Subcutaneous abdominal adipose tissue (tissue), 5 donors: ENCODE data around the gene MAML2.

ENCODE experiments used
- H3K27ac ChIP-seq: one replicate; pipeline ENCODE4 v1.7.0; 2013; ENCODE audit warnings: low read depth, mild to moderate bottlenecking, inconsistent platforms, low read length, moderate library complexity
- H3K27me3 ChIP-seq, 5 donors: one replicate each; pipeline ENCODE4 v1.7.0; 2013; ENCODE audit warnings: low read length in 5 of 5, inconsistent platforms in 1 of 5; ENCODE audit not compliant: control insufficient read depth in 5 of 5, insufficient read depth in 4 of 5
- H3K36me3 ChIP-seq, 5 donors: one replicate each; pipeline ENCODE4 v1.7.0; 2013; ENCODE audit warnings: low read length in 5 of 5; ENCODE audit not compliant: control insufficient read depth in 5 of 5, insufficient read depth in 5 of 5
- H3K4me1 ChIP-seq, 5 donors: one replicate each; pipeline ENCODE4 v1.7.0; 2013; ENCODE audit warnings: low read length in 5 of 5, mild to moderate bottlenecking in 3 of 5, moderate library complexity in 1 of 5; ENCODE audit not compliant: control insufficient read depth in 5 of 5, insufficient read depth in 5 of 5
- H3K4me3 ChIP-seq, 5 donors: one replicate each; pipeline ENCODE4 v1.7.0; 2013; ENCODE audit warnings: low read length in 5 of 5, low read depth in 1 of 5
- H3K9ac ChIP-seq, 5 donors: one replicate each; pipeline ENCODE4 v1.7.0; 2013; ENCODE audit warnings: low read length in 5 of 5, mild to moderate bottlenecking in 4 of 5, moderate library complexity in 3 of 5
- H3K9me3 ChIP-seq, 5 donors: one replicate each; pipeline ENCODE4 v1.7.0; 2013; ENCODE audit warnings: low read length in 5 of 5; ENCODE audit not compliant: control insufficient read depth in 5 of 5
- donor health status: healthy.
- donor health status: healthy.
- donor health status: healthy.
- donor health status: healthy.
- donor health status: healthy.

MAML2 gene

GRCh38 chr11:96136613-96137298 is 206.2 kb downstream of the MAML2 start:
- H3K27me3 ChIP-seq, result no peaks in the 10 kb centered on the region
- H3K4me3 ChIP-seq, result no peak overlapping the region
- H3K27ac ChIP-seq, result peak overlapping the region; percentile 21
- H3K4me1 ChIP-seq, result peaks cover 0 to 29% (median 19%) of the 10 kb centered on the region in 5 donors
- H3K9ac ChIP-seq, result peak overlapping the region in 1 of 5 donors; percentile 11
- no peaks in the 10 kb centered on the region for H3K36me3 ChIP-seq
- no peaks in the 10 kb centered on the region for H3K9me3 ChIP-seq

DNA sequence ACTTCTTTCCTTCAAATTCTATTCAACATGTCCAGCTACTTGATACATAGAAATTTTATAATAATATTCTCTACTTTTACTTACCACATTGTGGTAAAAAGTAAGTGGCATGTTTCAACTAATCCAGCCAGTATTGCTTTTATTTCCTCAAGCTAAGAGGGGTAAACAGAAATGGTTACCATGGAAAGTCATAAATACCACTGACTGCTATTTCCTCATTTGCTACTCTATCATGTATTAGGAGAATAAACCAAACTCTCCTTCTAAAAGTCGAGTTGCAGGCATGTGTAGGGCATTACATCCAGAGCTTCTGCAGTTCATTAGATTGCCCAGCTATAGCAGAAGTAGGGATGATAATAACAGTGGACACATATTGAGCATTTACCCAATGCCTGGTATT is 208.4 kb downstream of the MAML2 start:
- peak overlapping the region; percentile 38 for H3K27ac ChIP-seq
- H3K4me3 ChIP-seq, result no peak overlapping the region
- no peaks in the 10 kb centered on the region for H3K27me3 ChIP-seq
- H3K9me3 ChIP-seq, result no peaks in the 10 kb centered on the region
- H3K9ac ChIP-seq, result no peak overlapping the region
- H3K36me3 ChIP-seq, result no peaks in the 10 kb centered on the region
- H3K4me1 ChIP-seq, result peaks cover 0 to 29% (median 19%) of the 10 kb centered on the region in 5 donors

DNA sequence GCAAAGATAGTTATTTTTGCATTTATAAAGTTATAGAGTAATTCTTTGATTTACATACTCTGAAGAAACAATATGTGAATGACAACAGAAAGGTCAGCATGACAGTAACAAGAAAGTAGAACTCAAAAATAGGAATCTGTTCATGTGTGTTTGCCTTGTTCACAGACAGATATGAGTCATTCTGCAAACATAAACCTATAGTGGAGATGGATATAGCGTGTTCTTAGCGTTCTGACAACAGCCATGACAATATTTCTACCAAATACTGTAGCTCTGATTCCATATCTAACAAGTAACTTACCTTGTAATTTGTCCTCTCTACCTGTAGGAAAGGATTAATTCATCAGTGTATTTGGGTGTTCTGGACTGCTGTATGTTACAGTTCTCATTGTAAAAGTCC is 210.6 kb downstream of the MAML2 start:
- Histone ChIP-seq H3K4me3 (no peak overlapping the region), H3K36me3 (no peaks in the 10 kb centered on the region), H3K9ac (no peak overlapping the region), H3K27me3 (no peaks in the 10 kb centered on the region), H3K9me3 (no peaks in the 10 kb centered on the region), H3K4me1 (peaks cover 0 to 31% (median 20%) of the 10 kb centered on the region in 5 donors), H3K27ac (no peak overlapping the region)

DNA sequence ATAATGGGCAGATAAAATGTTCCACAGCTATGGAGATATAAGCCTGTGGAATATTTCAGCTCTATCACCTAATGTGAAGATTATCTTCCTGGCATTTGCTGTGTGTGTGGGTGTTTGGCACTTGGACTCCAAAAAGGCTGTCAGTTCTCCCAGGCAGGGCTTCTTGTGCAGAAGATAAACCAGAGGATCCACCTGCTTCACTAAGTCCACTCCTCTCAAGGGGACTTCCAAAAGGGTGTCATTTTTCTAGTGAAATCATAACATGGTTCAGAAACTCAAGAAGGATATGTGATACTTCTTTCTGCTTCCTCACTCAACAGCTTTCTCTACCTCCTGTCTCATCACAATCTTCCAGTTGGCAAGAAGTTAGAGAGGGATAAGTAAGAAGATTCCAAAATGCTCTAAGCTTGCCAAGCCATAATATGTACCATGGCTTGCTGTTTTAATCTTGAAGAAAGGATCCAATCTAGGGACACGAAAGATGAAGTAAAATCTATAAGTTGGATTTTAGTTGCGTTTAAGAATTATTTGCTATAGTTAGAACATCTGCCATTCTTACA is 212.9 kb downstream of the MAML2 start:
- no peak overlapping the region for H3K27ac ChIP-seq
- peaks cover 0 to 18% (median 10%) of the 10 kb centered on the region in 5 donors for H3K4me1 ChIP-seq
- H3K27me3 ChIP-seq, result no peaks in the 10 kb centered on the region
- no peak overlapping the region for H3K4me3 ChIP-seq
- H3K9me3 ChIP-seq, result no peaks in the 10 kb centered on the region
- peaks cover 0 to 3% (median 0%) of the 10 kb centered on the region in 5 donors for H3K36me3 ChIP-seq
- H3K9ac ChIP-seq, result no peak overlapping the region

DNA sequence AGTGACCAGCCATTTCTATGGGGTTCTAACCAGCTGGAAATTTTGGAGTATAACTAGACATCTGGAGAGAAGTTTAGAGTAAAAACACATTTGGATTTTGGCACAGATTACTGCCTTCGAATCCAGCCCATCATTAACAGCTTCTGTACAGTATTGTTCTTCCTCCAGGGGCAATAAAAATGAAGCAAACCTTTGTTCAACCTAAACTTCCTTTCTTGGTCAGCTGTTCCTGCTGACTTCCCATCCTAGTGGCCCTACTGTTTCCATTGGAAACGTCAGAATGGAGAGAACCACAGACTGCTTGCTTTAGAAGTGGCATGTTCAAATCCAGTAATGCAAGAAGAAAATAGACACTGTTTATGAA is 215.4 kb downstream of the MAML2 start:
- H3K4me1 ChIP-seq, result peaks cover 0 to 11% (median 7%) of the 10 kb centered on the region in 5 donors
- H3K36me3 ChIP-seq, result peaks cover 0 to 3% (median 0%) of the 10 kb centered on the region in 5 donors
- no peaks in the 10 kb centered on the region for H3K9me3 ChIP-seq
- no peak overlapping the region for H3K9ac ChIP-seq
- no peak overlapping the region for H3K4me3 ChIP-seq
- H3K27ac ChIP-seq, result no peak overlapping the region
- H3K27me3 ChIP-seq, result no peaks in the 10 kb centered on the region

DNA sequence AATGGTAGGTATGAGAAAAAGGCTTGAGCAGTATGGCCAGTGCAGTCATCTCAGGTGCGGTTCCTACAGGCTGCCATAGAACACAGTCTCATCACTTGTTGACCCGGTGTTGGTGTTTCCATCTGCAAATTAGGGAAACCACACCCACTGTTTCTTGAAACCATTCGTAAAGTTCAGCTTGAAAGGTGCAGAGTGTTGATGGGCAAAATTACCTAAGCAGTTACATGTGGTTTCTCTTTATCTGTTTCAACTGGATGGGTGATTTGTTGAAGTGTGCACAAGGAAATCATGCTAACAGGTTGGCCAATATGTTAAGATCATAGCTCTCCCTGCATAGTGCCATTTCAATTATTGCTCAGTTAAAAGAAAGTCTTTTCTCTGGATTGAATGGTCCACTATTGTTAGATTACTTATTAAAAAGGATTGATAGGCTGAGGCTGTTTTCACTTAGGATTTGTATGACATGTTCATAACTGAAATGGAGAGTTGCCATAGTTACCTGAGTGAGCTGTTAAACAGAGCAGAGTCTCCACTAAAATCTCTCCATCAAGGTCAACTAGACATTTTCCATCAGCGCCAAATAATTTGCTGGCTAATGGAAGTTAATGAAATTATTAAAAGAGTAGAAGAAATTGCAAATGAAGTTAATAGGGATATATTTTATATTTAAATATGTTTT is 215.9 kb downstream of the MAML2 start:
- H3K9ac ChIP-seq, result no peak overlapping the region
- no peaks in the 10 kb centered on the region for H3K27me3 ChIP-seq
- peaks cover 0 to 11% (median 7%) of the 10 kb centered on the region in 5 donors for H3K4me1 ChIP-seq
- no peak overlapping the region for H3K27ac ChIP-seq
- H3K4me3 ChIP-seq, result no peak overlapping the region
- peaks cover 0 to 3% (median 0%) of the 10 kb centered on the region in 5 donors for H3K36me3 ChIP-seq
- no peaks in the 10 kb centered on the region for H3K9me3 ChIP-seq

- H3K36me3 ChIP-seq, result peaks cover 0 to 3% (median 0%) of the 10 kb centered on the region in 5 donors
- H3K4me3 ChIP-seq, result no peak overlapping the region
- no peaks in the 10 kb centered on the region for H3K27me3 ChIP-seq
- peaks cover 0 to 14% (median 7%) of the 10 kb centered on the region in 5 donors for H3K4me1 ChIP-seq
- no peaks in the 10 kb centered on the region for H3K9me3 ChIP-seq
- no peak overlapping the region for H3K9ac ChIP-seq
- no peak overlapping the region for H3K27ac ChIP-seq
These were observed 217.6 kb downstream of the MAML2 start for GRCh38 chr11:96125400-96125799.

DNA sequence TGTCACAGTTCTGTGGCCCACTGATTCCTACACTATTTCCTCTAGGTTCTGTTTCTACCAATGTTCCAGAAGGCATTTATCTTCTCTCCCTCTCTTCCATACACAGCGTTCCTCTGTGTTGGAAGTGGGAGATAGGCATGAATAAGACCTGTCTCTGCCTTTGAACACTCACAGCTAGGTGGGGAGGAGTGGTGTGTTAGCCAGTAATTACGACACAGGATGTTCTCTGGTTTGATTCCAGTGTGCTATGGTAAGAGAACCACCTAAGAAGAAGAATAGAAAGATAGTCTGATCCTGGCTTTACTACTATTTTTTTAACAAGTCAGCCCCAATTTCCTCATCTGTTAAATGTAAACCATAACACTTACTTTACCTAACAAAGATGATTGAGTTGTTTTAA is 218.8 kb downstream of the MAML2 start:
- Histone ChIP-seq H3K27me3 (no peaks in the 10 kb centered on the region), H3K4me1 (peaks cover 0 to 14% (median 7%) of the 10 kb centered on the region in 5 donors), H3K36me3 (peaks cover 0 to 3% (median 0%) of the 10 kb centered on the region in 5 donors), H3K9me3 (no peaks in the 10 kb centered on the region), H3K4me3 (no peak overlapping the region), H3K9ac (no peak overlapping the region), H3K27ac (no peak overlapping the region)

DNA sequence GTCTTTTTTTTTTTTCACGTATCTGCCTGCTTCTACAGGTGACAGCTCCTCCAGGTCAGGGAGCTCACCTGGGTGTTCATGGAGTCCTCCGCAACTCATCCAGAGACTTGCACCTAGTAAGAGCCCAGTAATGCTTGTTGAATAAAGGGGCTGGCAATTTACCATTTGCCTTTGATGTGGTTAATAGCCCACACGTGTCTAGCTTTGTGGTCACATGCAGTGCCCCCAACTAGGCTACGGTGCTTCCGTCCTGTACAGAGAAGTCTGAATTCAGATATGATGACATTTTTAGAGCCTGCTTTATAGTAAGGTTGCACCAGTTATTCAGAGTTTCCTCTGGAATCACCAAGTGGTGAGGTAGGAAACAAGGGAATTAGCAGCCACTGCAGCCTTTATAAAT is 219.7 kb downstream of the MAML2 start:
- H3K9me3 ChIP-seq, result no peaks in the 10 kb centered on the region
- H3K4me3 ChIP-seq, result no peak overlapping the region
- peaks cover 0 to 14% (median 7%) of the 10 kb centered on the region in 5 donors for H3K4me1 ChIP-seq
- peaks cover 0 to 3% (median 0%) of the 10 kb centered on the region in 5 donors for H3K36me3 ChIP-seq
- no peak overlapping the region for H3K27ac ChIP-seq
- H3K9ac ChIP-seq, result no peak overlapping the region
- H3K27me3 ChIP-seq, result no peaks in the 10 kb centered on the region

DNA sequence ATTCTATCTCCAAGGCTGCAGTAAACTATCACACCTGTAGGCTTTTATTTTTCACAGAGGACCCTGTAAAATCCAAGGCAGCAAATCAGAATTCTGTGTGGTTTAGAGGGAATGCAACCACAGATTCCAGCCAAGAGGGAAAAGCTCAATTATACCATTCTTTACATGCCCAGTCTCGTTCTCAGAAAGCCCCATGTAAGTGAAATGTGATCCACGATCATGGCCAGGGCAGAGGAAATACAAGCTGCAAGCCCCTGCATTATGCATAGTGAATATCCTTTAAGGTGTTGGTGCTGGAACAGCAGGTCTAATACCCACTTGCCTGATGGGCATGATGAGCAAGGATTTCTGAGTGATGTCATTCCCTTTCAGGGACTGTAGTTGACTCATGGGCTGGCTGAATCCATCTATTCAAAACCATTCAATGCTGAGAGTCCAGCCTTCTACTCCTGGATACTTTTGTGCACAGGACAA is 220.4 kb downstream of the MAML2 start:
- Histone ChIP-seq H3K9ac (no peak overlapping the region), H3K27me3 (no peaks in the 10 kb centered on the region), H3K4me1 (peaks cover 0 to 14% (median 5%) of the 10 kb centered on the region in 5 donors), H3K4me3 (no peak overlapping the region), H3K36me3 (peaks cover 0 to 3% (median 0%) of the 10 kb centered on the region in 5 donors), H3K27ac (no peak overlapping the region), H3K9me3 (no peaks in the 10 kb centered on the region)
